IPS-20b (cell line): ENCODE measurements around the gene RBSN.

Experiments
- H3K27ac ChIP-seq: one replicate; pipeline ENCODE4 v1.5.1; 2013; ENCODE audit warnings: low read length
- H3K27me3 ChIP-seq: 2 replicates; pipeline ENCODE4 v1.6.1; 2013; ENCODE audit warnings: mild to moderate bottlenecking, low read length, inconsistent platforms; ENCODE audit not compliant: insufficient read depth
- H3K36me3 ChIP-seq: 2 replicates; pipeline ENCODE4 v1.6.1; 2013; ENCODE audit warnings: low read depth, mild to moderate bottlenecking, inconsistent platforms, low read length, moderate library complexity; ENCODE audit not compliant: insufficient read depth
- H3K4me1 ChIP-seq: 2 replicates; pipeline ENCODE4 v1.6.1; 2013; ENCODE audit warnings: mild to moderate bottlenecking, control low read depth, inconsistent platforms, low read length, moderate library complexity; ENCODE audit not compliant: insufficient read depth
- H3K4me3 ChIP-seq: 2 replicates; pipeline ENCODE4 v1.5.1; 2013; ENCODE audit warnings: mild to moderate bottlenecking, low read length, inconsistent platforms
- H3K9ac ChIP-seq: 2 replicates; pipeline ENCODE4 v1.6.1; 2013; ENCODE audit warnings: low read depth, mild to moderate bottlenecking, inconsistent platforms, low read length, moderate library complexity
- H3K9me3 ChIP-seq: 2 replicates; pipeline ENCODE4 v1.6.1; 2013; ENCODE audit warnings: mild to moderate bottlenecking, low read depth, low read length, inconsistent platforms; ENCODE audit not compliant: insufficient read depth

The RBSN gene

GRCh38 chr3:15097891-15098290 lies 1.1 kb downstream of the RBSN start:
- Histone ChIP-seq H3K9ac (peak overlapping the region; percentile 75; the same call in 1 of the 2 replicates), H3K27me3 (no peaks in the 10 kb centered on the region), H3K36me3 (peaks cover 28% of the 10 kb centered on the region), H3K4me3 (peak overlapping the region; percentile 93), H3K27ac (no peak overlapping the region), H3K4me1 (peaks cover 4% of the 10 kb centered on the region), H3K9me3 (no peaks in the 10 kb centered on the region)

- Histone ChIP-seq H3K9me3 (no peaks in the 10 kb centered on the region), H3K36me3 (peaks cover 32% of the 10 kb centered on the region), H3K4me3 (no peak overlapping the region), H3K27me3 (no peaks in the 10 kb centered on the region), H3K9ac (no peak overlapping the region), H3K27ac (no peak overlapping the region), H3K4me1 (peaks cover 4% of the 10 kb centered on the region)
These were observed 2.9 kb downstream of the RBSN start for GRCh38 chr3:15096046-15096445.

GRCh38 chr3:15094187-15094875 lies 4.6 kb downstream of the RBSN start:
- no peak overlapping the region for H3K27ac ChIP-seq
- H3K4me1 ChIP-seq: peaks cover 4% of the 10 kb centered on the region
- no peak overlapping the region for H3K4me3 ChIP-seq
- H3K9ac ChIP-seq: no peak overlapping the region
- peaks cover 41% of the 10 kb centered on the region for H3K36me3 ChIP-seq
- no peaks in the 10 kb centered on the region for H3K27me3 ChIP-seq
- no peaks in the 10 kb centered on the region for H3K9me3 ChIP-seq

GRCh38 chr3:15092686-15093085 lies 6.3 kb downstream of the RBSN start:
- no peak overlapping the region for H3K4me3 ChIP-seq
- H3K27me3 ChIP-seq: no peaks in the 10 kb centered on the region
- H3K9ac ChIP-seq: no peak overlapping the region
- H3K36me3 ChIP-seq: peaks cover 47% of the 10 kb centered on the region
- H3K27ac ChIP-seq: no peak overlapping the region
- H3K9me3 ChIP-seq: no peaks in the 10 kb centered on the region
- peaks cover under 1% of the 10 kb centered on the region; the same call in 1 of the 2 replicates for H3K4me1 ChIP-seq

- Histone ChIP-seq H3K4me1 (no peaks in the 10 kb centered on the region), H3K27ac (no peak overlapping the region), H3K27me3 (no peaks in the 10 kb centered on the region), H3K9me3 (no peaks in the 10 kb centered on the region), H3K36me3 (peaks cover 52% of the 10 kb centered on the region), H3K9ac (no peak overlapping the region), H3K4me3 (no peak overlapping the region)
These were observed 7.4 kb downstream of the RBSN start for GRCh38 chr3:15091575-15091974.

GRCh38 chr3:15089201-15089600 lies 9.7 kb downstream of the RBSN start:
- Histone ChIP-seq H3K4me3 (no peak overlapping the region), H3K4me1 (no peaks in the 10 kb centered on the region), H3K9ac (no peak overlapping the region), H3K27me3 (no peaks in the 10 kb centered on the region), H3K9me3 (no peaks in the 10 kb centered on the region), H3K36me3 (peaks cover 53% of the 10 kb centered on the region), H3K27ac (no peak overlapping the region)

- Histone ChIP-seq H3K9me3 (no peaks in the 10 kb centered on the region), H3K27ac (no peak overlapping the region), H3K36me3 (peaks cover 62% of the 10 kb centered on the region), H3K9ac (no peak overlapping the region), H3K27me3 (no peaks in the 10 kb centered on the region), H3K4me1 (no peaks in the 10 kb centered on the region), H3K4me3 (no peak overlapping the region)
These were observed 12.2 kb downstream of the RBSN start for GRCh38 chr3:15086699-15087098.

- Histone ChIP-seq H3K4me1 (no peaks in the 10 kb centered on the region), H3K27me3 (no peaks in the 10 kb centered on the region), H3K9ac (no peak overlapping the region), H3K36me3 (peaks cover 66% of the 10 kb centered on the region), H3K27ac (no peak overlapping the region), H3K4me3 (no peak overlapping the region), H3K9me3 (no peaks in the 10 kb centered on the region)
These were observed 12.7 kb downstream of the RBSN start for GRCh38 chr3:15086263-15086662.

GRCh38 chr3:15083252-15083651 lies 15.7 kb downstream of the RBSN start:
- H3K9ac ChIP-seq: no peak overlapping the region
- peaks cover 75% of the 10 kb centered on the region for H3K36me3 ChIP-seq
- no peak overlapping the region for H3K4me3 ChIP-seq

GRCh38 chr3:15081960-15082664 lies 16.8 kb downstream of the RBSN start:
- Histone ChIP-seq H3K4me1 (no peaks in the 10 kb centered on the region), H3K9me3 (no peaks in the 10 kb centered on the region), H3K4me3 (no peak overlapping the region), H3K27me3 (no peaks in the 10 kb centered on the region), H3K36me3 (peaks cover 87% of the 10 kb centered on the region), H3K9ac (no peak overlapping the region), H3K27ac (no peak overlapping the region)

More at GRCh38 chr3:15083252-15083651, 15.7 kb downstream of the RBSN start:
- no peaks in the 10 kb centered on the region for H3K9me3 ChIP-seq
- no peaks in the 10 kb centered on the region for H3K4me1 ChIP-seq
- H3K27ac ChIP-seq: no peak overlapping the region
- no peaks in the 10 kb centered on the region for H3K27me3 ChIP-seq

GRCh38 chr3:15079091-15079490 lies 19.9 kb downstream of the RBSN start:
- H3K4me1 ChIP-seq: no peaks in the 10 kb centered on the region
- no peak overlapping the region for H3K27ac ChIP-seq
- no peak overlapping the region for H3K4me3 ChIP-seq
- H3K9ac ChIP-seq: no peak overlapping the region
- H3K36me3 ChIP-seq: peaks cover 90% of the 10 kb centered on the region
- H3K9me3 ChIP-seq: no peaks in the 10 kb centered on the region
- H3K27me3 ChIP-seq: no peaks in the 10 kb centered on the region

GRCh38 chr3:15074500-15074899 lies 24.4 kb downstream of the RBSN start:
- Histone ChIP-seq H3K4me1 (no peaks in the 10 kb centered on the region), H3K9ac (no peak overlapping the region), H3K27me3 (no peaks in the 10 kb centered on the region), H3K27ac (no peak overlapping the region), H3K36me3 (peaks cover 65% of the 10 kb centered on the region), H3K9me3 (no peaks in the 10 kb centered on the region), H3K4me3 (no peak overlapping the region)
